ENCODE measurements around the gene GPX3.

DNA sequence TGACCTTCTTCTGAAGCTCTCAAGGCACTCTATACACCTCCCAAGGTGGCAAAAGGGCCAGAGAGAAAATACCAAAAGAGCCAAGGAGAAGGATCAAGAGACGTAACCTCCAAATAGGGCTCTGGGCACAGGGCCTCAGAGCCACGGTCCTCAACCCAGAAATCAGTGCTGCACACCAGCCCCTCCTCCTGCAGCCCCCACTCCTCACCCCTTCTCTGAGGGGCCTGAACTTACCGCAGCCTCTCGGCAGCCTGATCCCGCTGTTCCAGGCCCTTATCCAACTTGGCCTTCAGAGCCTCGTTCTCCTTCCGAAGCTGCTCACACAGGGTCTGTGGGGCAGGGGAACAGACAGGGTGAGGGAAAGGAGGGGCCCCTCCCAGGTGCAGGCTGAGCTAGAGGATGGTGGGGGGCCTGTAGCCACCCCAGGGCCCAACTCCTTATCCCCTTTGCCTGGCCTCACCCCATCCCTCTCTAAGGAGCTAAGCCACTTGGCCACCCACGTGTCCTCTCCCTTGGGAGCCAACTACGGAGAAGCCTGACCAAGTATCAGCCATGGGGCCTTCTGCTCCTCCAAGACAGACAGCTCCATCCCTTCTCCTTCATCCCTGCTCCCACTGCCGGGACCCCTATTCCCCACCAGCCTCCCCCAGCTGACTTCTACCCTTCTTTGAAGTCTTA lies 31.7 kb downstream of the GPX3 start:
- TF ChIP-seq POLR2A (IDR thresholded peaks at IDR 0.05): no peak
- TF ChIP-seq, protein P1, sequence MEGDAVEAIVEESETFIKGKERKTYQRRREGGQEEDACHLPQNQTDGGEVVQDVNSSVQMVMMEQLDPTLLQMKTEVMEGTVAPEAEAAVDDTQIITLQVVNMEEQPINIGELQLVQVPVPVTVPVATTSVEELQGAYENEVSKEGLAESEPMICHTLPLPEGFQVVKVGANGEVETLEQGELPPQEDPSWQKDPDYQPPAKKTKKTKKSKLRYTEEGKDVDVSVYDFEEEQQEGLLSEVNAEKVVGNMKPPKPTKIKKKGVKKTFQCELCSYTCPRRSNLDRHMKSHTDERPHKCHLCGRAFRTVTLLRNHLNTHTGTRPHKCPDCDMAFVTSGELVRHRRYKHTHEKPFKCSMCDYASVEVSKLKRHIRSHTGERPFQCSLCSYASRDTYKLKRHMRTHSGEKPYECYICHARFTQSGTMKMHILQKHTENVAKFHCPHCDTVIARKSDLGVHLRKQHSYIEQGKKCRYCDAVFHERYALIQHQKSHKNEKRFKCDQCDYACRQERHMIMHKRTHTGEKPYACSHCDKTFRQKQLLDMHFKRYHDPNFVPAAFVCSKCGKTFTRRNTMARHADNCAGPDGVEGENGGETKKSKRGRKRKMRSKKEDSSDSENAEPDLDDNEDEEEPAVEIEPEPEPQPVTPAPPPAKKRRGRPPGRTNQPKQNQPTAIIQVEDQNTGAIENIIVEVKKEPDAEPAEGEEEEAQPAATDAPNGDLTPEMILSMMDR (IDR thresholded peaks at IDR 0.05): no peak

Data from adrenal gland (tissue), 5 donors.